ENCODE data around the gene PEAK1. TPM values are rescaled to one million over a fixed set of nuclear protein-coding genes. Genes with fewer than 3 reads are reported as not detected.

Gene PEAK1
- total RNA-seq, 1 donor: 133 TPM

DNA sequence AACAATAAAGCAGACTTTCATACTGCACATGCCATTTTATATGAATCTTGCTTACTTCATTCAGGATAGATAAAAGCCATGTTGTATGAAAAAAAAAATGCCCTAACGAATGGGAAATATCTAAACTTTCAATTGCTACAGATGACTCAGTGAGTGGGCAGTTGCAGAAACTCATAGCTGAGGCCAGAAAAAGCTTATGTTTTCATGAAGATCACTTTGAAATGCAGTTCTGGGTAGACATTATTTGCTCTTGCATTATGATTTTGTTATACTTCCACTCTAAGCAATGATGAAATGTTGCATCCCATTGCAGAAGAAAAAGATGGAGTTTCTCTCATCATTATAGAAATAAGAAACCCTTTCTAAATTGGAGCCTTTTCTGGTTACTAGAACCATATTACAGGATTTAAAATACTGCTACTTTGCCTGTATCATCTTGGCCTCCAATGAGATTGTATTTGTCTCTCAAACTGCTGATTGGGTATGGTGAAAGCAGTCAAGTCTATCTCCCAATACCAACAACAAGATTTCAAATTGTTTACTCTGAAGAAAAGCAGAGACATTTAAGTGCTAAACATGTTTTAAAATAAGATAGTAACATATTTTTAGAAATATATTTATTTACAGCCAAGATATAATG lies 17.0 kb downstream of the PEAK1 start:
- H3K4me2 ChIP-seq (ENCODE audit: insufficient read depth, low read length): peak overlapping the region; percentile 59
- peaks cover 4% of the 10 kb centered on the region for H3K9me3 ChIP-seq (ENCODE audit: low read depth, low read length)
- no peaks in the 10 kb centered on the region for H3K36me3 ChIP-seq (ENCODE audit: insufficient read depth, low read length)
- peaks cover 66% of the 10 kb centered on the region for H4K20me1 ChIP-seq (ENCODE audit: insufficient read depth, low read length)
- H2AFZ ChIP-seq (ENCODE audit: low read length): no peak overlapping the region
- no peaks in the 10 kb centered on the region for H3K27me3 ChIP-seq (ENCODE audit: insufficient read depth, low read length)
- peaks cover 24% of the 10 kb centered on the region for H3K4me1 ChIP-seq (ENCODE audit: insufficient read depth, low read length)
- peak overlapping the region; percentile 67 for H3K27ac ChIP-seq (ENCODE audit: low read depth, low read length)
- TF ChIP-seq, protein P1, sequence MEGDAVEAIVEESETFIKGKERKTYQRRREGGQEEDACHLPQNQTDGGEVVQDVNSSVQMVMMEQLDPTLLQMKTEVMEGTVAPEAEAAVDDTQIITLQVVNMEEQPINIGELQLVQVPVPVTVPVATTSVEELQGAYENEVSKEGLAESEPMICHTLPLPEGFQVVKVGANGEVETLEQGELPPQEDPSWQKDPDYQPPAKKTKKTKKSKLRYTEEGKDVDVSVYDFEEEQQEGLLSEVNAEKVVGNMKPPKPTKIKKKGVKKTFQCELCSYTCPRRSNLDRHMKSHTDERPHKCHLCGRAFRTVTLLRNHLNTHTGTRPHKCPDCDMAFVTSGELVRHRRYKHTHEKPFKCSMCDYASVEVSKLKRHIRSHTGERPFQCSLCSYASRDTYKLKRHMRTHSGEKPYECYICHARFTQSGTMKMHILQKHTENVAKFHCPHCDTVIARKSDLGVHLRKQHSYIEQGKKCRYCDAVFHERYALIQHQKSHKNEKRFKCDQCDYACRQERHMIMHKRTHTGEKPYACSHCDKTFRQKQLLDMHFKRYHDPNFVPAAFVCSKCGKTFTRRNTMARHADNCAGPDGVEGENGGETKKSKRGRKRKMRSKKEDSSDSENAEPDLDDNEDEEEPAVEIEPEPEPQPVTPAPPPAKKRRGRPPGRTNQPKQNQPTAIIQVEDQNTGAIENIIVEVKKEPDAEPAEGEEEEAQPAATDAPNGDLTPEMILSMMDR (IDR thresholded peaks at IDR 0.05; ENCODE audit: extremely low read depth, low read depth, low read length): no peak
- H3K4me3 ChIP-seq (ENCODE audit: insufficient read depth, low read length): peak overlapping the region; percentile 6
- peaks cover 96% of the 10 kb centered on the region for H3K79me2 ChIP-seq (ENCODE audit: insufficient read depth, low read length)
- peak; percentile 55 for DNase-seq (ENCODE audit: insufficient read length, low spot score, missing footprints)

DNA sequence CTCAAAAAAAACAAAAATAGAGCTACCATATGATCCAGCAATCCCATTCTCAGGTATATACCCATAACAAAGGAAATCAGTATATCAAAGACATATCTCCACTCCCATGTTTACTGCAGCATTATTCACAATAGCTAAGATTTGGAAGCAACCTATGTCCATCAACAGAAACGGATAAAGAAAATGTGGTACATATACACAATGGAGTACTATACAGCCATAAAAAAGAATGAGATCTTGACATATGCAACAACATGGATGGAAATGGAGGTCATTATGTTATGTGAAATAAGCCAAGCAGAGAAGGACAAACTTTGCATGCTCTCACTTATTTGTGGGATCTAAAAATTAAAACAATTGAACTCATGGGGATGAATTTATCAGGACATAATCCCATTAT lies 19.6 kb downstream of the PEAK1 start:
- no peak overlapping the region for H3K4me3 ChIP-seq (ENCODE audit: insufficient read depth, low read length)
- H3K9me3 ChIP-seq (ENCODE audit: low read depth, low read length): peaks cover 4% of the 10 kb centered on the region
- peaks cover 96% of the 10 kb centered on the region for H3K79me2 ChIP-seq (ENCODE audit: insufficient read depth, low read length)
- H2AFZ ChIP-seq (ENCODE audit: low read length): no peak overlapping the region
- peaks cover 24% of the 10 kb centered on the region for H3K4me1 ChIP-seq (ENCODE audit: insufficient read depth, low read length)
- no peak overlapping the region for H3K27ac ChIP-seq (ENCODE audit: low read depth, low read length)
- H3K36me3 ChIP-seq (ENCODE audit: insufficient read depth, low read length): no peaks in the 10 kb centered on the region
- DNase-seq (ENCODE audit: insufficient read length, low spot score, missing footprints): no peak
- no peak overlapping the region for H3K4me2 ChIP-seq (ENCODE audit: insufficient read depth, low read length)
- TF ChIP-seq, protein P1 (IDR thresholded peaks at IDR 0.05; ENCODE audit: extremely low read depth, low read depth, low read length): no peak
- peaks cover 67% of the 10 kb centered on the region for H4K20me1 ChIP-seq (ENCODE audit: insufficient read depth, low read length)
- no peaks in the 10 kb centered on the region for H3K27me3 ChIP-seq (ENCODE audit: insufficient read depth, low read length)

DNA sequence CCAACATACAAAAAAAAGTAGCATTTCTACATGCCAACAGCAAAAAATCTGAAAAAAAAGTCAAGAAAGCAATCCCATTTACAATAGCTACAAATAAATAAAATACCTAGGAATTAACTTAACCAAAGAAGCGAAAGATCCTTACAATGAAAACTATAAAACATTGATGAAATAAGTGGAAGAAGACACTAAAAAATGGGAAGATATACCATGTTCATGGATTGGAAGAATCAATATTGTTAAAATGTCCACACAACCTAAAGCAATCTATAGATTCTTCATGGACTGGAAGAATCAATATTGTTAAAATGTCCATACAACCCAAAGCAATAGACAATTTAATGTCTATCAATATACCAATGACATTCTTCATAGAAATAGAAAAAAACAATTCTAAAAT lies 21.0 kb downstream of the PEAK1 start:
- Histone ChIP-seq H3K4me3 (ENCODE audit: insufficient read depth, low read length) (no peak overlapping the region), H3K4me1 (ENCODE audit: insufficient read depth, low read length) (peaks cover 18% of the 10 kb centered on the region), H3K36me3 (ENCODE audit: insufficient read depth, low read length) (peaks cover 3% of the 10 kb centered on the region), H3K27ac (ENCODE audit: low read depth, low read length) (no peak overlapping the region), H4K20me1 (ENCODE audit: insufficient read depth, low read length) (peaks cover 74% of the 10 kb centered on the region), H3K4me2 (ENCODE audit: insufficient read depth, low read length) (no peak overlapping the region), H2AFZ (ENCODE audit: low read length) (no peak overlapping the region), H3K27me3 (ENCODE audit: insufficient read depth, low read length) (no peaks in the 10 kb centered on the region), H3K9me3 (ENCODE audit: low read depth, low read length) (peaks cover 4% of the 10 kb centered on the region), H3K79me2 (ENCODE audit: insufficient read depth, low read length) (peaks cover 96% of the 10 kb centered on the region)
- no peak for DNase-seq (ENCODE audit: insufficient read length, low spot score, missing footprints)
- TF ChIP-seq, protein P1 (IDR thresholded peaks at IDR 0.05; ENCODE audit: extremely low read depth, low read depth, low read length): no peak

DNA sequence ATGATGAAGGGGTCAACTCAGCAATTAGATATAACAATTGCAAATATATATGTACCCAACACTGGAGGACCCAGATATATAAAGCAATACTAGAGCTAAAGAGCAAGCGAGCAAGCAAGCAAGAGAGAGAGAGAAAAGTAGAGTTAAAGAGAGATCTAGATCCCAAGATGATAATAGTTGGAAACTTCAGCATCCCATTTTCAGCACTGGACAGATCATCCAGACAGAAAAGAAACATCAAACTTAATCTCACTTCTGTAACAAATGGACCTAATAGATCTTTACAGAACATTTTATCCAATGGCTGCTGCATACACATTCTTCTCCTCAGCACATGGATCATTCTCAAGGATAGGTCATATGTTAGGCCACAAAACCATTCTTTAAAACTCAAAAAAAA lies 23.2 kb downstream of the PEAK1 start:
- peaks cover 3% of the 10 kb centered on the region for H3K36me3 ChIP-seq (ENCODE audit: insufficient read depth, low read length)
- TF ChIP-seq, protein P1 (IDR thresholded peaks at IDR 0.05; ENCODE audit: extremely low read depth, low read depth, low read length): no peak
- H3K79me2 ChIP-seq (ENCODE audit: insufficient read depth, low read length): peaks cover 98% of the 10 kb centered on the region
- peaks cover 77% of the 10 kb centered on the region for H4K20me1 ChIP-seq (ENCODE audit: insufficient read depth, low read length)
- H3K4me1 ChIP-seq (ENCODE audit: insufficient read depth, low read length): peaks cover 10% of the 10 kb centered on the region
- no peaks in the 10 kb centered on the region for H3K27me3 ChIP-seq (ENCODE audit: insufficient read depth, low read length)
- no peak overlapping the region for H3K4me3 ChIP-seq (ENCODE audit: insufficient read depth, low read length)
- no peak overlapping the region for H3K4me2 ChIP-seq (ENCODE audit: insufficient read depth, low read length)
- DNase-seq (ENCODE audit: insufficient read length, low spot score, missing footprints): no peak
- H3K27ac ChIP-seq (ENCODE audit: low read depth, low read length): no peak overlapping the region
- no peak overlapping the region for H2AFZ ChIP-seq (ENCODE audit: low read length)
- peaks cover 4% of the 10 kb centered on the region for H3K9me3 ChIP-seq (ENCODE audit: low read depth, low read length)

Data from osteoblast (primary cell).